ENCODE results near the gene FDPS. TPM values are rescaled to one million over a fixed set of nuclear protein-coding genes. Genes with fewer than 3 reads are reported as not detected.
"Not testable (repeated sequence)": the region's sequence is repeated elsewhere in the genome, so short reads cannot be mapped to it uniquely, and the experiment has no call there.

Gene FDPS
- total RNA-seq, 2 experiments from 2014 or later = 238 to 242 TPM

GRCh38 chr1:155324717-155325602, 16.3 kb downstream of the FDPS start:
- Mint-ChIP-seq H3K9me3 (no peaks in the 10 kb centered on the region), H3K4me1 (peaks cover 30% of the 10 kb centered on the region), H3K27me3 (no peaks in the 10 kb centered on the region), H3K4me3 (peak overlapping the region; percentile 90), H3K27ac (no peak overlapping the region), H3K36me3 (peaks cover 6% of the 10 kb centered on the region)
- POLR2A ChIA-PET = interaction anchor here (2.7 to 5.2 kb wide), 3 partner anchors 17 to 74 kb away, joined by 11 to 36 read pairs (median 22); partner anchors contain the start of genes CLK2 and FDPS
- DNase-seq = no peak
- ATAC-seq (ENCODE audit: low read depth) = no peak

- peaks cover under 1% of the 10 kb centered on the region for H3K36me3 Mint-ChIP-seq
- peak overlapping the region; percentile 90 for H3K4me3 Mint-ChIP-seq
- no peaks in the 10 kb centered on the region for H3K27me3 Mint-ChIP-seq
- DNase-seq (no peak), ATAC-seq (ENCODE audit: low read depth) (no peak)
- H3K4me1 Mint-ChIP-seq = peaks cover 24% of the 10 kb centered on the region
- H3K9me3 Mint-ChIP-seq = no peaks in the 10 kb centered on the region
- peak overlapping the region; percentile 78 for H3K27ac Mint-ChIP-seq
- POLR2A ChIA-PET = interaction anchor here (2.7 kb wide), 1 partner anchor 52 kb away, joined by 11 read pairs; the partner anchor contains the start of gene CLK2
Measured at GRCh38 chr1:155325603-155325893, 16.9 kb downstream of the FDPS start.

- POLR2A ChIA-PET = no interaction called here
- Mint-ChIP-seq H3K9me3 (no peaks in the 10 kb centered on the region), H3K36me3 (peaks cover 4% of the 10 kb centered on the region), H3K4me1 (peaks cover 26% of the 10 kb centered on the region), H3K27ac (peak overlapping the region; percentile 78), H3K4me3 (peak overlapping the region; percentile 90), H3K27me3 (no peaks in the 10 kb centered on the region)
- ATAC-seq (ENCODE audit: low read depth) = no peak
- no peak for DNase-seq
Measured at GRCh38 chr1:155326020-155326526, 17.4 kb downstream of the FDPS start.

- peaks cover 25% of the 10 kb centered on the region for H3K4me1 Mint-ChIP-seq
- no peak overlapping the region for H3K4me3 Mint-ChIP-seq
- POLR2A ChIA-PET = no interaction called here
- H3K27ac Mint-ChIP-seq = no peak overlapping the region
- ATAC-seq (ENCODE audit: low read depth) = no peak
- DNase-seq = no peak
- peaks cover 8% of the 10 kb centered on the region for H3K36me3 Mint-ChIP-seq
- no peaks in the 10 kb centered on the region for H3K27me3 Mint-ChIP-seq
- no peaks in the 10 kb centered on the region for H3K9me3 Mint-ChIP-seq
Measured at GRCh38 chr1:155326631-155327037, 18.0 kb downstream of the FDPS start.

GRCh38 chr1:155327981-155328380, 19.3 kb downstream of the FDPS start:
- ATAC-seq (ENCODE audit: low read depth) (no peak), DNase-seq (no peak)
- Mint-ChIP-seq H3K9me3 (no peaks in the 10 kb centered on the region), H3K27ac (no peak overlapping the region), H3K4me3 (no peak overlapping the region), H3K4me1 (peaks cover 17% of the 10 kb centered on the region), H3K36me3 (peaks cover 8% of the 10 kb centered on the region), H3K27me3 (no peaks in the 10 kb centered on the region)
- POLR2A ChIA-PET = interaction anchor here (0.6 to 1.1 kb wide), 2 partner anchors 37 to 235 kb away, joined by 3 to 6 read pairs; partner anchors contain the start of gene ASH1L

- peaks cover 17% of the 10 kb centered on the region for H3K4me1 Mint-ChIP-seq
- ATAC-seq (ENCODE audit: low read depth); H3K27me3 Mint-ChIP-seq; H3K27ac Mint-ChIP-seq; H3K9me3 Mint-ChIP-seq; DNase-seq; H3K4me3 Mint-ChIP-seq; POLR2A ChIA-PET: not testable (repeated sequence)
- H3K36me3 Mint-ChIP-seq = peaks cover 12% of the 10 kb centered on the region
Measured at GRCh38 chr1:155328856-155329255, 20.2 kb downstream of the FDPS start.

- peaks cover 12% of the 10 kb centered on the region for H3K36me3 Mint-ChIP-seq
- DNase-seq = no peak
- H3K4me3 Mint-ChIP-seq = no peak overlapping the region
- POLR2A ChIA-PET = no interaction called here
- no peaks in the 10 kb centered on the region for H3K27me3 Mint-ChIP-seq
- ATAC-seq (ENCODE audit: low read depth) = no peak
- H3K4me1 Mint-ChIP-seq = peaks cover 20% of the 10 kb centered on the region
- H3K27ac Mint-ChIP-seq = no peak overlapping the region
- no peaks in the 10 kb centered on the region for H3K9me3 Mint-ChIP-seq
Measured at GRCh38 chr1:155329980-155330598, 21.4 kb downstream of the FDPS start.

GRCh38 chr1:155334962-155335361, 26.3 kb downstream of the FDPS start:
- DNase-seq = no peak
- H3K4me3 Mint-ChIP-seq = no peak overlapping the region
- H3K27me3 Mint-ChIP-seq = no peaks in the 10 kb centered on the region
- H3K9me3 Mint-ChIP-seq = no peaks in the 10 kb centered on the region
- POLR2A ChIA-PET = no interaction called here
- H3K36me3 Mint-ChIP-seq = peaks cover 24% of the 10 kb centered on the region
- ATAC-seq (ENCODE audit: low read depth) = no peak
- peaks cover 8% of the 10 kb centered on the region for H3K4me1 Mint-ChIP-seq
- no peak overlapping the region for H3K27ac Mint-ChIP-seq

- H3K27ac Mint-ChIP-seq = no peak overlapping the region
- DNase-seq (no peak), ATAC-seq (ENCODE audit: low read depth) (no peak)
- peaks cover 2% of the 10 kb centered on the region for H3K4me1 Mint-ChIP-seq
- POLR2A ChIA-PET = no interaction called here
- H3K4me3 Mint-ChIP-seq = no peak overlapping the region
- peaks cover 33% of the 10 kb centered on the region for H3K36me3 Mint-ChIP-seq
- H3K9me3 Mint-ChIP-seq = no peaks in the 10 kb centered on the region
- H3K27me3 Mint-ChIP-seq = no peaks in the 10 kb centered on the region
Measured at GRCh38 chr1:155339515-155340097, 30.9 kb downstream of the FDPS start.

GRCh38 chr1:155342842-155343241, 34.2 kb downstream of the FDPS start:
- H3K27ac Mint-ChIP-seq = no peak overlapping the region
- ATAC-seq (ENCODE audit: low read depth) = no peak
- peaks cover 36% of the 10 kb centered on the region for H3K36me3 Mint-ChIP-seq
- no peaks in the 10 kb centered on the region for H3K4me1 Mint-ChIP-seq
- no peak for DNase-seq
- no peak overlapping the region for H3K4me3 Mint-ChIP-seq
- POLR2A ChIA-PET = no interaction called here
- H3K27me3 Mint-ChIP-seq = no peaks in the 10 kb centered on the region
- H3K9me3 Mint-ChIP-seq = no peaks in the 10 kb centered on the region

GRCh38 chr1:155352631-155353030, 44.0 kb downstream of the FDPS start:
- Mint-ChIP-seq H3K4me1 (no peaks in the 10 kb centered on the region), H3K27me3 (no peaks in the 10 kb centered on the region), H3K4me3 (no peak overlapping the region), H3K36me3 (peaks cover 29% of the 10 kb centered on the region), H3K27ac (no peak overlapping the region), H3K9me3 (no peaks in the 10 kb centered on the region)
- no peak for DNase-seq
- no peak for ATAC-seq (ENCODE audit: low read depth)
- POLR2A ChIA-PET = no interaction called here

- POLR2A ChIA-PET = interaction anchor here (0.5 kb wide), 1 partner anchor 168 kb away, joined by 3 read pairs; no protein-coding TSS in a partner anchor
- no peaks in the 10 kb centered on the region for H3K9me3 Mint-ChIP-seq
- no peak overlapping the region for H3K4me3 Mint-ChIP-seq
- H3K36me3 Mint-ChIP-seq = peaks cover 14% of the 10 kb centered on the region
- H3K4me1 Mint-ChIP-seq = no peaks in the 10 kb centered on the region
- DNase-seq = no peak
- no peak for ATAC-seq (ENCODE audit: low read depth)
- no peaks in the 10 kb centered on the region for H3K27me3 Mint-ChIP-seq
- H3K27ac Mint-ChIP-seq = no peak overlapping the region
Measured at GRCh38 chr1:155360051-155360450, 51.4 kb downstream of the FDPS start.
